T47D (cell line): ENCODE data around the gene SCRT2.
A peak's percentile ranks its signal among the peaks of the same experiment; 100 is the strongest.

Source experiments
- DNase-seq, 2 experiments: peaks; one replicate each; pipeline versions ENCODE4 v3.0.0 to v3.0.0-alpha.2; 2011 to 2012; ENCODE audit warnings: low read depth in 1 of 2, low spot score in 1 of 2
- JUND ChIP-seq: IDR thresholded peaks from 2 replicates; pipeline ENCODE4 v1.6.1; 2012; ENCODE audit warnings: low read depth
- in situ Hi-C: cut with HindIII; loops from 2 replicates; pipeline ENCODE4 v1.10.0; 2016; ENCODE audit warnings: low sequenced_read_pairs, low pct_unique_long_range_greater_than_20kb

SCRT2 gene

DNA sequence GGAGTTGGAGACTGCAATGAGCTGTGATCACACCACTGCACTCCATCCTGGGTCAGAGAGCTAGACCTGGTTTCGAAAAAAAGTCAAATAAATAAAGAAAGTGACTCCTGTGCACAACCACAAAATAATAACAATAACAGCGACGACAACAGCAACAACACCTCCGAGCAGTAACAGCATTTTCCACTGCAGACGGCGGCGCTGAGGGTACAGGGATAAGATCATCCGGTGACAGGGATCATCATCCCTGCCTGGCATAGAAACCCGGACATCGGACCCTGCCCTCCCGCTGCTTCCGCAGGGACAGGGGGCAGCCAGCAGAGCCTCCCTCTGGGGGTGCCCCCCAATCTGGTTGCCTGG lies 34.1 kb downstream of the SCRT2 start:
- no peak for DNase-seq
- no peak for TF ChIP-seq JUND
- in situ Hi-C loops, result no loop called here

DNA sequence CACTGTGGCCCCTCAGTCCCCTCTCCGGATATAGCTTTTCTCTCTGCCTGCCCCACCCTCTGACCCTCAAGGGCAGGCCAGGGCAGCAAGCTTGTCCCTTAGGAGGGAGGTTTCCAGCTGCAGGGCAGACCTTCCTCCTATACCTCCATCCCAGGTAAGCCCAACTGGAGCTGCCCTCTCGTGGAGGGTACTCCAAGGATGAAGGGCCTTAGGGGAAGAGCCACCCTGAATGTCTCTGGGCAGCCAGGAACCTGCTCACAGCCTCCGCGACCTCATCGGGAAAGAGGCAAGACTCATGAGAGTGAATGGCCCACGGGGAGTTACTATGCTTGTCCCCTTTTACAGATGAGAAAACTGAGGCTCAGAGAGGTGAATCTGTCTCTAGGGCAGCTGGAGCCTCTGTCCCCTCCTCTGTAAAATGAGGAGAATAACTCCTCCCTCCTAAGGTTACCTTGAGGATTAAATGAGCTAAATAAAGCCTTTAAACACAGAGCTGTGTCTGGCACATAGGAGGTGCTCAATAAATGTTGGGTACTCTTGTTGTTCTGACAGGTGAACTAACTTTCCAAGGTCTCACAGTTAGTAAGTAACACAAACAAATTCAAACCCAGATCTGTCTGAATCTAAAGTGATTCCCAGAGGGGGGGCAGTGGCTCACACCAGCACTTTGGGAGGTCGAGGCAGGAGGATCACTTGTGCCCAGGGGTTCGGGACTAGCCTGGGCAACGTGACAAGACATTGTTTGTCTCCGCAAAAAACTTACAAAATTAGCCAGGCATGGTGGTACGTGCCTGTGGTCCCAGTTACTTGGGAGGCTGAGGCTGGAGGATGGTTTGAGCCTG lies 34.7 kb downstream of the SCRT2 start:
- no peak for DNase-seq
- TF ChIP-seq JUND, result no peak
- in situ Hi-C loops, result no loop called here

DNA sequence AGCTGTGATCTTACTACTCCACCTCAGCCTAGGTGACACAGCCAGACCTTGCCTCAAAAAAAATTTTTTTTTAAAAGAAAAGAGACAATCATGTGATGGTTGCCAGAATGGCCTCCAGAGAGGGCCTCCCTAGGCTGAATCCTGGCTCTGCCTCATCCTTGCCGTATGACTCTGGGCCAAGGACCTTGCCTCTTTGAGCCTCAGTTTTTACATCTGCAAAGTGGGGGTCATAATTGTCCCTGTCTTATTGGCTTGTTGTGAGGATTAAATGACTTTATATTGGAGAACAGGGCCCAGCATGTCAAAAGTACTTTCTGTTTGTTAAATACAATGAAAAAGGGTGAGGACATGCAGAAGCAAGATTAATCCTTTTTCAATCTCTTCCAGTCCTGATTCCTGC lies 37.0 kb downstream of the SCRT2 start:
- in situ Hi-C loops, result no loop called here
- no peak for TF ChIP-seq JUND
- no peak for DNase-seq

DNA sequence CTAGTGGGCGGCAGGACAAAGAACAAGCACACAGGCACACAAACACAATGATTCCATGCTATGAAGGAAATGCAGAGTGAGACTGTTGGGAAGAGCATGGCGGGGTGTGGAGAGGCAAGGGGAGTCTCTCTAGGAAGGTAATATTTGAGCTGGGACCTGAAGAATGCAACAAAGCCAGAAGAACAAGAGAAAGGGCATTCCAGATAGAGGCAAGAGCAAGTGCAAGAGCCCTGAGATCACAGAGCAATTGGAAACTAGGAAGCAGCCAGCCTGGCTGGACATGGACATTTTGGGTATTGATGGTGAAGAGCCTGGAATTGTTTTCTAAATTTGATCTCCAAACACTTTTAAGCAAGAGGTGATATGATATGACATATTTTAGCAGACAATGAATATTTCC lies 38.0 kb downstream of the SCRT2 start:
- TF ChIP-seq JUND, result no peak
- peak in 1 of 2 experiments; percentile 71 for DNase-seq
- in situ Hi-C loops, result no loop called here

- in situ Hi-C loops, result no loop called here
- DNase-seq, result no peak
- no peak for TF ChIP-seq JUND
Measured at GRCh38 chr20:635893-636338, 39.7 kb downstream of the SCRT2 start.

DNA sequence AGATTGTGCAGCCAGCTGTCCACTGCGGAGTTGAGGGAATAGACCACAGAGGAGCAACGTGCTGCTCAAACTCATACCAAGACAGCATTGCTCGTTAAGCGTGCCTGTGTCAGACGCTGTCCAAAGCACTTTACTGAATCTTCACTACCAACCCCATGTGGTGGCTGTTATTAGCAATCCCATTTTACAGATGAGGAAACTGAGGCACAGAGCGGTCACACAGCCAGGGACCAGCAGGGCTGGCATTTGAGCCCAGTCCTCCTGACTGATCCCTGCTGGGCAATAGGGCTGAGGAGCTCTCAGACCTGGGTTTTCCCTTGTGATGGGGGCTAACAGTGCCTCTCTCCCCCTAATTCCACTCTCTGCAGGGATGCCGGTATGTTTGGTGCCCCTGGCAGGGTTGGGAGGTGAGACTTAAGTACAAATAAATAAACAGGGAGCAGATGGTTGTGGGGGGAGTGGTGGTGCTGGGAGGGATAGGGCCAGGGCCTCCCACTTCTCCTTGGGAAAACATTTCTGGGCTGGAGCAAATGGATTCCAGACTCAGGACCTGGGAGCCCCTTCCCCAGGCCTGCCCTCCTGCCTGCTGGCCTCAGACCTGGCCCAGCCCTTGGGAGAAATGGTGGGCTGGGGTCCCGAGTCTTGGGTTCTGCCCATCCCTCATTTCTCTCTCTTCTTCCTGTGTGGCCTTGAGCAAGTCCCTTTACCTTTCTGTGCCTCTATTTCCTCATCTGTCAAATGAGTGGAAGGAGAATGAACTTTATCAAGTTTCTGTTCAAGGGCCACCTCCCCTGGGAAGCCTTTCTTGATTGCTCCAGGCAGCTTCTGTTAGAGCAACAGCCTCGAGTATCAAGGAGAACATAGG lies 40.3 kb downstream of the SCRT2 start:
- no peak for DNase-seq
- in situ Hi-C loops, result no loop called here
- no peak for TF ChIP-seq JUND

- no peak for TF ChIP-seq JUND
- DNase-seq, result no peak
- in situ Hi-C loops, result no loop called here
Measured at GRCh38 chr20:634148-634925, 41.3 kb downstream of the SCRT2 start.

DNA sequence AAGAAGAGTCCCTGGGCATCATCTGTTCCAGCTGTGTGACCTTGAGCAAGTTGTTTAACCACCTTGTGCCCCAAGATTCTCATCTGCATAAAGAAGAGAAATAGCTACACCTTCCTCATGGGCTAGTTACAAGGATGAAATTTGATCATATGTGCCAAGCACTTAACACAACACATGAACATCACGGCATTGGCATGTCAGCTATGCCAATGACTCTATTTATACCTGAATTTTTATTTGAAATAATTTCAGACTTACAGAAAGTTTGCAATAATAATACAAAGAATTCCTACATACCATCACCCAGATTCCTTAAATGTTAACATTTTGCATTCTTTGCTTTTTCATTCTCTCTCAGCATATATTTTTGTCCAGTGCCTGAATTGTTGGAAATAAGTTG lies 44.5 kb downstream of the SCRT2 start:
- TF ChIP-seq JUND, result no peak
- no peak for DNase-seq
- in situ Hi-C loops, result no loop called here

- no peak for DNase-seq
- in situ Hi-C loops, result no loop called here
- no peak for TF ChIP-seq JUND
Measured at GRCh38 chr20:626579-626978, 49.0 kb downstream of the SCRT2 start.

DNA sequence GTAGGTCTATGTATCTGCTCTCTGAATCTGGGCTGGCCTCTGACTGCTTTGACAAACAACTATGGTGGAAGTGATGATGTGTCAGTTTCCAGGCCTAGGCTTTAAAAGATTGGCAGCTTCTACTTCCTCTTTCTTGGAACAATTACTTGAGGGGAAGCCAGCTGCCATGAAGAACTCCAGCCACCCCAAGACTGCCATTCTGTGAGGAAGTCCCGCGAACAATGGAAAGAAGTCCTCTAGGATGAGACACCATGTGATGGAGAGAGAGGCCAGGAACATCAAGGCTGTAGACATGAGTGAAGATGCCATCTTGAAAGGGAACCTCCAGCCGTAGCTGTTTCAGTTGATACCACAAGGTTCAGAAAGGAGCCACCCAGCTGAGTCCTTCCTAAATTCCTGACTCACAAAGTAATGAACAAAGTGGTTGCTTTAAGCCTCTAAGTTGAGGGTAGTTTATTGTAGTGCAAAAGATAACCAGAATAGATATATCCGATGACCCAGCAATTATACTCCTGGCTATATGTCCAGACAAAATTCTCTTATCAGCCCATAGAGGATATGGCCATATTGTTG lies 50.2 kb downstream of the SCRT2 start:
- no peak for DNase-seq
- no peak for TF ChIP-seq JUND
- in situ Hi-C loops, result no loop called here

DNA sequence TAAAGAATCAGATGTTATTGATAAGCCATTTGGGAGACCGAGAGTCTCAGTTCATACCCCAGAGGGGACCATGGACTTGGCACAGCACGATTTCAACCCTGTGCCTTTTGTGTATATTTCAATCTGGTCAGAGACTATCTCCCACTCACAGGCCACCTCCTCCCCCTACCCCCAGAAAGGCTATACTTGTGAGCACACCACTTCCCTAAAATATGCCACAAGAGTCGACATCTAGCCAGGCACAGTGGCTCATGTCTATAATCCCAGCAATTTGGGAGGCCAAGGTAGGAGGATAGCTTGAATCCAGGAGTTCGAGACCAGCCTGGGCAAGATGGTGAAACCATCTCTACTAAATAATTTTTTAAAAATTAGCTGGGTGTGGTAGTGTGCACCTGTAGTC lies 51.9 kb downstream of the SCRT2 start:
- no peak for DNase-seq
- in situ Hi-C loops, result no loop called here
- no peak for TF ChIP-seq JUND

DNA sequence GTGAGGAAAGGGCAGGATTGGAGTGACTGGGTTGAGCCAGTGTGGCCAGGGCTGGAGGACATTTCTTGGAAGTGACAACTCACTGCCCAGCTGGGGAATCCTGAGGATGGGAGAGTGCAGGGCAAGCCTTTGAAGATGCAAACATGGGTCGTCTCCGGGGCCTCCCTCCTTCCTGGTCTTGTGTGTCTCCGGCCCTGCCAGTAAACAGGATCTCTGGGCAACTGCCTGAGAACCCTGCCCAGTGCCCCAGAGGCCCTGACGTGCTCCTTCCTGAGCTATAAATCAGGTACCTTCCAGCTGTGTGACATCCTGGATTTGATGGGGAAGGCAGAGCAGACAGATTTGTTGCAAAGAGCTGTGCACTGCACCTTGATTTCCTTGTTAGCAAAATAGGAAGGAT lies 52.6 kb downstream of the SCRT2 start:
- in situ Hi-C loops, result no loop called here
- no peak for DNase-seq
- TF ChIP-seq JUND, result no peak
